Embryonic facial prominence (tissue), 1 donor: ENCODE results near the gene CPLX3.
A peak's percentile ranks its signal among the peaks of the same experiment; 100 is the strongest.

Source experiments
- DNase-seq: peaks from one replicate; pipeline ENCODE4 v3.0.0-alpha.2; 2016; ENCODE audit errors: extremely low spot score

CPLX3 gene

DNA sequence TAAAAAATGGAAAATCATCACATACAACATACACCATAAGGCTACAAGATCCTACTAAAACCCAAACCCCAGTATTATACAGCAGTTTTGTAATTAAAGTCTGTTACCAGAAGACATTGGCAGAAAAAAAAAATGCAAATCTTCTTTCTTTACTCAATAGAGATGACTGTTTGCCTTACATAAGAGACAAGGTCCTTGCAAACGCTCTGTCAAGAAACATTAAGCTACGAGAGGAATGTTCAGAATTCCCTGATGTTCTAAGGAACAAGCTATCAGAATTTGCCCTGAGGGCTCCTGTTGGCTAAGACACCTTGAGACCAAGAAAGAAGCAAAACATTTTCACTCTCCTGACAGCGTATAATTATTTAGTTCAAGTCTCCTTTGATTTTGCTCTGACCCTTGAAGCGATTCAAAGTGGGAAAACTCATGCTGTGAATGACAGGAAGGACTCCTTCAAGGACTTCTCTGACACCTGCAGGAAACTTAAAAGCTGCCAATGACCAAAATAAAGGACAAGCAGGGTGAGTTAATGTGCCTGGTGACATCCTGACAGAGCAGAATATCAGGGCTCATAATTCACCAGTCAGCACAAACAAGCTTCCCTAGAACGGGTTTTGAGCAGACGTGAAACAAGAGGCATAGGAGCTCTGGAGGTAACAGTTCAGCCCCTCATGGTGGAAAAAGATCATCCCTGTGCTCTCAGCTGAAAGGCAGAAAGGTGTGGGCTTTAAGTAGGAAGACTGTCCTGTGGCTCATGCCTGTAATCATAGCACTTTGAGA lies 44.2 kb downstream of the CPLX3 start:
- no peak for DNase-seq

DNA sequence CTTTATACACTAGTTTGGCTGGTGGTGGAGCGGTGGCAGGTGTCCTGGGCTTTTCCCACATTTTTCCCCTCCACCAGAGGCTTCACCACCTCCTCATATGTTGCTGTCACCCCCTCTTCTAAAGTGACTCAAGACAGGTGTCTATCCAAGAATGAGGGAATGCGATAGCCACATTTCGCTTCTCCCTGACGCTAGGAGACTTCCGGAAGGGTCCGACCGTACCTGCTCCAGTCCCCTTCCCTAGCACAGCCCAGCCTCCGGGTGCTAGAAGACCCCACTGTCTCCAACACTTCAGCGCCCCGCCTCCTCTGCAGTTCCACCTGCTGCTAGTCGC lies 46.2 kb downstream of the CPLX3 start:
- no peak for DNase-seq

DNA sequence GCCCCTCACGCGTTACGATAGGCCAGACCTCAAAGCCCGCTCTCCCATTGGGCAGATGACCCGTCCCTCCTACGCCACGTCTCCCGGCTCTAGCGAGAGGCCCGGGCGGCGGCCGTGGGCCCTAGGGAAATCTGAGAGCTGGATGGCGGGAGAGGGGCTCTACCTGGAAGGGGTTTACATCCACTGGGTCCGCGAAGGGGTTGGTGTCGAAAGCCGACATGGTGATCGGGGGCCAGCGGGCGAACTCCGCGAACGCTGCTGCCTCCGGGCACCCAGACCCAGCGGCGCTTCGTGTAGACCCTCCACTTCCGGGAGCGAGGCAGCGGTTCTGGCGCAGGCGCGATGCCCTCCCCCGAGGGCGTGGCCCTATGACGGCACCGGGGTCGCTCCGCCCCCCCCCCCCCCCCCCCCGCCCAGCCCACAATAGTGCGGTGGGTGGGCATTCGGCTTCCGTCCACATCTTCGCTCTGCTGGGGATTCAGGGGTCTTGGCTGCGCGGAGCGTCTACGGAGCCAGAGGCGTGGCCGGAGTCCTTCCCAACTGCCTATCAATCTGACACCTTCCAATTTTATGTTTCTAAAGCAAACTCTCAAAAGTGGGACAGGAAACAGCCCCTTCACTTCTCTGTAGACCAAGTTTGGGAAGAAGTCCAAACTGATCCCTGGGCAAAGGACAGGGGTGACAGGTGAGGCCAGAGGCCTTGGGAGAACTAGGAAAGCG lies 46.8 kb downstream of the CPLX3 start, which contains the start of gene SCAMP2:
SCAMP2 (minus strand) TSS at position 330 of the 720 bp plus-strand sequence; CDS start at position 220, 110 bp downstream.
- DNase-seq: peak; percentile 92

GRCh38 chr15:74873756-74874424 lies 47.5 kb downstream of the CPLX3 start:
- no peak for DNase-seq

- no peak for DNase-seq
These were observed 51.8 kb downstream of the CPLX3 start for GRCh38 chr15:74878273-74878672.
